Measurements from ENCODE around the gene GNB1L. TPM values are rescaled to one million over a fixed set of nuclear protein-coding genes. Genes with fewer than 3 reads are reported as not detected.

Gene GNB1L
- total RNA-seq, 4 donors from 2014 or later = 4.6 to 8.7 (median 6.8) TPM

GRCh38 chr22:19882446-19883381 lies 28.0 kb upstream of the GNB1L start:
- DNase-seq (ENCODE audit: extremely low spot score) = no peak
- no peak for TF ChIP-seq CTCF (IDR thresholded peaks at IDR 0.05)
- TF ChIP-seq POLR2AphosphoS5 (IDR thresholded peaks at IDR 0.05) = no peak
- TF ChIP-seq EP300 (IDR thresholded peaks at IDR 0.05) = no peak
- no peak overlapping the region for H3K4me3 ChIP-seq
- no peaks in the 10 kb centered on the region for H3K9me3 ChIP-seq
- peak overlapping the region; percentile 30 to 72 (median 54) for H3K27ac ChIP-seq (replicated peaks in 1 of 4)
- intact Hi-C loops (cut with DNase I) = no loop called here
- peaks cover 0 to 33% (median 14%) of the 10 kb centered on the region in 4 donors for H3K36me3 ChIP-seq
- H3K27me3 ChIP-seq = no peaks in the 10 kb centered on the region
- H3K4me1 ChIP-seq = peaks cover 24 to 54% (median 47%) of the 10 kb centered on the region in 4 donors
- 93% methylated on average over 15 of the region's 26 CpGs for WGBS

- no peaks in the 10 kb centered on the region for H3K27me3 ChIP-seq
- intact Hi-C loops (cut with DNase I) = loop anchor here (2.0 kb wide), 1 partner anchor 26 kb away; the partner anchor contains the start of genes GNB1L and RTL10
- WGBS = 35% methylated on average over 11 of the region's 27 CpGs
- peak overlapping the region; percentile 18 to 47 (median 27) for H3K4me3 ChIP-seq
- H3K9me3 ChIP-seq = no peaks in the 10 kb centered on the region
- H3K36me3 ChIP-seq = peaks cover 0 to 41% (median 23%) of the 10 kb centered on the region in 4 donors
- TF ChIP-seq POLR2AphosphoS5 (IDR thresholded peaks at IDR 0.05) = peak; percentile 41 to 44
- TF ChIP-seq POLR2A (IDR thresholded peaks at IDR 0.05; ENCODE audit: low read depth) = no peak
- TF ChIP-seq CTCF (IDR thresholded peaks at IDR 0.05) = no peak
- peaks cover 24 to 41% (median 37%) of the 10 kb centered on the region in 4 donors for H3K4me1 ChIP-seq
- DNase-seq (ENCODE audit: extremely low spot score) = no peak
- H3K27ac ChIP-seq (replicated peaks in 1 of 4) = peak overlapping the region; percentile 30 to 72 (median 54)
Observed at GRCh38 chr22:19880786-19881569, 26.3 kb upstream of the GNB1L start.

- Histone ChIP-seq H3K27me3 (no peaks in the 10 kb centered on the region), H3K4me1 (peaks cover 24 to 40% (median 37%) of the 10 kb centered on the region in 4 donors), H3K9me3 (no peaks in the 10 kb centered on the region), H3K4me3 (peak overlapping the region; percentile 18 to 47 (median 27)), H3K36me3 (peaks cover 0 to 45% (median 29%) of the 10 kb centered on the region in 4 donors), H3K27ac (replicated peaks in 1 of 4) (peak overlapping the region in 3 of 4 donors; percentile 46 to 72 (median 62))
- WGBS = 95% methylated on average over 25 of the region's 34 CpGs
- no peak for TF ChIP-seq POLR2AphosphoS5 (IDR thresholded peaks at IDR 0.05)
- TF ChIP-seq EP300 (IDR thresholded peaks at IDR 0.05) = no peak
- TF ChIP-seq CTCF (IDR thresholded peaks at IDR 0.05) = no peak
- TF ChIP-seq POLR2A (IDR thresholded peaks at IDR 0.05; ENCODE audit: low read depth) = no peak
- DNase-seq (ENCODE audit: extremely low spot score) = no peak
- intact Hi-C loops (cut with DNase I) = loop anchor here (2.0 kb wide), 1 partner anchor 25 kb away; the partner anchor contains the start of genes GNB1L and RTL10
Observed at GRCh38 chr22:19879992-19880785, 25.5 kb upstream of the GNB1L start.

GRCh38 chr22:19879643-19879991 lies 24.9 kb upstream of the GNB1L start:
- WGBS = 88% methylated on average over 1 of the region's 4 CpGs
- H3K9me3 ChIP-seq = no peaks in the 10 kb centered on the region
- H3K4me1 ChIP-seq = peaks cover 27 to 40% (median 37%) of the 10 kb centered on the region in 4 donors
- peaks cover 0 to 47% (median 31%) of the 10 kb centered on the region in 4 donors for H3K36me3 ChIP-seq
- H3K27me3 ChIP-seq = no peaks in the 10 kb centered on the region
- no peak for TF ChIP-seq POLR2AphosphoS5 (IDR thresholded peaks at IDR 0.05)
- intact Hi-C loops (cut with DNase I) = no loop called here
- H3K27ac ChIP-seq (replicated peaks in 1 of 4) = peak overlapping the region in 1 of 4 donors; percentile 20
- DNase-seq (ENCODE audit: extremely low spot score) = no peak
- H3K4me3 ChIP-seq = peak overlapping the region in 1 of 4 donors; percentile 47

Data from esophagus muscularis mucosa (tissue), 4 donors.